Measurements from ENCODE around the gene DOK4. TPM values are rescaled to one million over a fixed set of nuclear protein-coding genes. Genes with fewer than 3 reads are reported as not detected.

DOK4 gene
- total RNA-seq, 3 donors from 2014 or later: 68.4 to 143 (median 101) TPM

GRCh38 chr16:57472665-57473060, 13.6 kb downstream of the DOK4 start:
- Histone ChIP-seq H3K9me3 (no peaks in the 10 kb centered on the region), H3K4me1 (ENCODE audit: low read depth) (peaks cover 19% of the 10 kb centered on the region), H3K4me3 (no peak overlapping the region), H3K36me3 (ENCODE audit: low read depth) (peaks cover 20% of the 10 kb centered on the region)
- no peak for TF ChIP-seq CTCF (IDR thresholded peaks at IDR 0.05)
- ATAC-seq (peak; percentile 1), DNase-seq (no peak)
- intact Hi-C loops (cut with DNase I, micrococcal nuclease): no loop called here

GRCh38 chr16:57471852-57472664, 14.2 kb downstream of the DOK4 start:
- no peaks in the 10 kb centered on the region for H3K9me3 ChIP-seq
- DNase-seq: peak; percentile 50 to 67 (median 58)
- TF ChIP-seq CTCF (IDR thresholded peaks at IDR 0.05): no peak
- H3K36me3 ChIP-seq (ENCODE audit: low read depth): peaks cover 20% of the 10 kb centered on the region
- H3K4me1 ChIP-seq (ENCODE audit: low read depth): peaks cover 19% of the 10 kb centered on the region
- no peak overlapping the region for H3K4me3 ChIP-seq
- peak; percentile 77 for ATAC-seq
- intact Hi-C loops (cut with DNase I, micrococcal nuclease): no loop called here

GRCh38 chr16:57471209-57471608, 15.1 kb downstream of the DOK4 start:
- intact Hi-C loops (cut with DNase I, micrococcal nuclease): no loop called here
- peaks cover 19% of the 10 kb centered on the region for H3K4me1 ChIP-seq (ENCODE audit: low read depth)
- DNase-seq: no peak
- peaks cover 20% of the 10 kb centered on the region for H3K36me3 ChIP-seq (ENCODE audit: low read depth)
- peak; percentile 2 for ATAC-seq
- no peak for TF ChIP-seq CTCF (IDR thresholded peaks at IDR 0.05)
- H3K4me3 ChIP-seq: no peak overlapping the region
- no peaks in the 10 kb centered on the region for H3K9me3 ChIP-seq

- Histone ChIP-seq H3K36me3 (ENCODE audit: low read depth) (peaks cover 20% of the 10 kb centered on the region), H3K4me3 (no peak overlapping the region), H3K4me1 (ENCODE audit: low read depth) (peaks cover 17% of the 10 kb centered on the region), H3K9me3 (no peaks in the 10 kb centered on the region)
- ATAC-seq (peak; percentile 83), DNase-seq (peak; percentile 70 to 76 (median 73))
- no peak for TF ChIP-seq CTCF (IDR thresholded peaks at IDR 0.05)
- intact Hi-C loops (cut with DNase I, micrococcal nuclease): no loop called here
Measured at GRCh38 chr16:57470711-57471110, 15.6 kb downstream of the DOK4 start.

- H3K4me3 ChIP-seq: no peak overlapping the region
- peaks cover 20% of the 10 kb centered on the region for H3K36me3 ChIP-seq (ENCODE audit: low read depth)
- ATAC-seq (no peak), DNase-seq (no peak)
- peaks cover 17% of the 10 kb centered on the region for H3K4me1 ChIP-seq (ENCODE audit: low read depth)
- intact Hi-C loops (cut with DNase I, micrococcal nuclease): no loop called here
- TF ChIP-seq CTCF (IDR thresholded peaks at IDR 0.05): no peak
- H3K9me3 ChIP-seq: no peaks in the 10 kb centered on the region
Measured at GRCh38 chr16:57469917-57470470, 16.3 kb downstream of the DOK4 start.

All from mucosa of descending colon (tissue), 3 donors.